ENCODE data around the gene LEF1.

DNA sequence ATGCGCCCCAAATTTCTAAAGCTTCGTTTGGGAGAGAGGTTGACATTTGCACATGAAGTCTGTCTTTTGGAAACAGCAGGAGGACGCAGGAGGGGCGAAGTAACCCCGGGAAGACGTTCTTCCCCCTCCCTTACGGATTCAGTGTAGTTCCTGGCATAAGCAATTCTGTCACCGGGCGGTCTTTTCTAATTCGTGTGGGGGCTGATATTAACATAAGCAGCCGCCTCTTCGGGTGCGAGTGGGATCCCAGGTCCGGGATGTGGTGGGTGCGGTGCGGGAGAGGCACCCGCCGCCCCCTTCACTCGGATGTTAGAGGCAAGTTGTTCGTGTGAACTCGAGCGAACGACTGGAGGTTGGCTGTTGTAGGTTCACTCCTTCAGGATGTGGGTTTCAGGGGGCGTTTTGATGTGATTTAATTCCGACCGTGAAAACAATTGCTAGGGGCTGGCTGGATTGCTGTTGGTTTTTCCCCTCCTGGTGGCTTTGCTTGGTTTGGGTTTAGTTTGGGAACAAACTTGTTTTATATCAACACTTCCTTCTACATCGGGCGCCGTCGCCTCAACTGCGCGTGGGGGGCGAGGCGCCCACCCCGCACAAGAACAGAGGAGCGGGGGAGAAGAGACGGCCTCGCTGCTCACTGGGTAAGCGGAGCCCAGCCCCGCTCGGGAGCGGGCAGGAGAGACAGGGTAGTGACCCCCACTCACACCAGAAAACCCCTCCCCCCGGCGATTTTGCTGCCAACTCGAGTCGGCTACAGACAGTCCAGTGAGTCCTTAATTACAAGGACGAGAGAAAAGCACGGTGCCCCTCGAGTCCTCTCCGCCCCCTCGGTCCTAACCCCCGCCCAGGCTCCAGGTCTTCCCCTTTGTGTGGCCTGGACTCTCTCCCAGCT, 2.9 kb upstream of the LEF1 start:
- TF ChIP-seq, protein P1, sequence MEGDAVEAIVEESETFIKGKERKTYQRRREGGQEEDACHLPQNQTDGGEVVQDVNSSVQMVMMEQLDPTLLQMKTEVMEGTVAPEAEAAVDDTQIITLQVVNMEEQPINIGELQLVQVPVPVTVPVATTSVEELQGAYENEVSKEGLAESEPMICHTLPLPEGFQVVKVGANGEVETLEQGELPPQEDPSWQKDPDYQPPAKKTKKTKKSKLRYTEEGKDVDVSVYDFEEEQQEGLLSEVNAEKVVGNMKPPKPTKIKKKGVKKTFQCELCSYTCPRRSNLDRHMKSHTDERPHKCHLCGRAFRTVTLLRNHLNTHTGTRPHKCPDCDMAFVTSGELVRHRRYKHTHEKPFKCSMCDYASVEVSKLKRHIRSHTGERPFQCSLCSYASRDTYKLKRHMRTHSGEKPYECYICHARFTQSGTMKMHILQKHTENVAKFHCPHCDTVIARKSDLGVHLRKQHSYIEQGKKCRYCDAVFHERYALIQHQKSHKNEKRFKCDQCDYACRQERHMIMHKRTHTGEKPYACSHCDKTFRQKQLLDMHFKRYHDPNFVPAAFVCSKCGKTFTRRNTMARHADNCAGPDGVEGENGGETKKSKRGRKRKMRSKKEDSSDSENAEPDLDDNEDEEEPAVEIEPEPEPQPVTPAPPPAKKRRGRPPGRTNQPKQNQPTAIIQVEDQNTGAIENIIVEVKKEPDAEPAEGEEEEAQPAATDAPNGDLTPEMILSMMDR (IDR thresholded peaks at IDR 0.05): no peak
- no peak for TF ChIP-seq EP300 (IDR thresholded peaks at IDR 0.05)
